ENCODE data around the gene AP1S1. TPM values are rescaled to one million over a fixed set of nuclear protein-coding genes. Genes with fewer than 3 reads are reported as not detected.
A peak's percentile ranks its signal among the peaks of the same experiment; 100 is the strongest.
"Not testable (repeated sequence)": the region's sequence is repeated elsewhere in the genome, so short reads cannot be mapped to it uniquely, and the experiment has no call there.

Gene AP1S1
- total and polyA plus RNA-seq, 4 donors, result 42.7 to 74.7 (median 60.9) TPM

DNA sequence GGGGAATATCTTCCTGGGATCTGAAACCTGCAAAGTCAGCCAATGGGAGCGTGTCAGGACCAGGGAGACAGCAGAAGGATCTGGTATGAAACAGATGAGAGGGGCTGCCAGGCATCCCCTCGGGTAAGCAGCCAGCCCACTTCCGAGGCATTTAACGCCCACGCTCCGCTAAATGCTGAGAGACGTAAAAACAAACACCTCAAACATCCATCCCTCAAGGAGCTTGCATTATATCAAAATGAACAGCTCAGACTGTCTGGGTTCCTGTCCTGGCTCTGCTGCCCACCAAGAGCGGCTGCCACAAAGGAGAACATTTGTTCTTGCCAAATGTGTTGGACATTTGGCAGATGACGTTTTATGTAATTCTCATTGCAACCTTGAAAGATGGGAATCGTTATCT is 34.4 kb upstream of the AP1S1 start:
- no peak overlapping the region for H3K9ac ChIP-seq (ENCODE audit: insufficient read depth in 1 of 2, low read length in 2 of 2)
- no peak overlapping the region for H3K4me3 ChIP-seq
- H3K36me3 ChIP-seq (ENCODE audit: control insufficient read depth in 4 of 4, insufficient read depth in 4 of 4, low read length in 4 of 4), result no peaks in the 10 kb centered on the region
- H3K9me3 ChIP-seq (ENCODE audit: control insufficient read depth in 4 of 4, insufficient read depth in 3 of 4, low read length in 3 of 4), result no peaks in the 10 kb centered on the region
- no peak for DNase-seq
- ATAC-seq (ENCODE audit: insufficient read depth, low FRiP score), result no peak
- 55 to 60% methylated on average over 10 of the region's 10 CpGs for WGBS, 2 donors
- no peaks in the 10 kb centered on the region for H3K27me3 ChIP-seq (ENCODE audit: control insufficient read depth in 3 of 3, insufficient read depth in 3 of 3, low read length in 2 of 3)
- H3K27ac ChIP-seq (ENCODE audit: low read depth in 1 of 2, low read length in 1 of 2), result no peak overlapping the region
- TF ChIP-seq, protein P1, sequence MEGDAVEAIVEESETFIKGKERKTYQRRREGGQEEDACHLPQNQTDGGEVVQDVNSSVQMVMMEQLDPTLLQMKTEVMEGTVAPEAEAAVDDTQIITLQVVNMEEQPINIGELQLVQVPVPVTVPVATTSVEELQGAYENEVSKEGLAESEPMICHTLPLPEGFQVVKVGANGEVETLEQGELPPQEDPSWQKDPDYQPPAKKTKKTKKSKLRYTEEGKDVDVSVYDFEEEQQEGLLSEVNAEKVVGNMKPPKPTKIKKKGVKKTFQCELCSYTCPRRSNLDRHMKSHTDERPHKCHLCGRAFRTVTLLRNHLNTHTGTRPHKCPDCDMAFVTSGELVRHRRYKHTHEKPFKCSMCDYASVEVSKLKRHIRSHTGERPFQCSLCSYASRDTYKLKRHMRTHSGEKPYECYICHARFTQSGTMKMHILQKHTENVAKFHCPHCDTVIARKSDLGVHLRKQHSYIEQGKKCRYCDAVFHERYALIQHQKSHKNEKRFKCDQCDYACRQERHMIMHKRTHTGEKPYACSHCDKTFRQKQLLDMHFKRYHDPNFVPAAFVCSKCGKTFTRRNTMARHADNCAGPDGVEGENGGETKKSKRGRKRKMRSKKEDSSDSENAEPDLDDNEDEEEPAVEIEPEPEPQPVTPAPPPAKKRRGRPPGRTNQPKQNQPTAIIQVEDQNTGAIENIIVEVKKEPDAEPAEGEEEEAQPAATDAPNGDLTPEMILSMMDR (IDR thresholded peaks at IDR 0.05; ENCODE audit: control extremely low read depth, extremely low read depth), result no peak
- peaks cover 2 to 18% (median 4%) of the 10 kb centered on the region in 5 donors for H3K4me1 ChIP-seq (ENCODE audit: control insufficient read depth in 5 of 5, insufficient read depth in 5 of 5, low read length in 5 of 5)

DNA sequence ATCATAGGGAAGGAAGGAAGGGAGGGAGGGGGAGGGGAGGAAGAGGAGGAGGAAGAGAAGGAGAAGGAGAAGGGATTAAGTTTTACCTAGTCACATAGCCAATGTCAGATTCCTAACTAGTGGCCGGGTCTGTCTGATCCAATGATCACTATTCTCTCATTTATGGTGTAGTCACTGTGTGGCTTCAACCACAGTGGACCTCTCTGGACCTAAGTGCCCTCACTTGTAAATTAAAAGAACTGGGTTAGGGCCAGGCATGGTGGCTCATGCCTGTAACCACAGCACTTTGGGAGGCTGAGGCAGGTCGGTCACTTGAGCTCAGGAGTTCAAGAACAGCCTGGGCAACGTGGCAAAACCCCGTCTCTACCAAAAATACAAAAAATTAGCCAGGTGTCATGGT is 34.0 kb upstream of the AP1S1 start:
- Histone ChIP-seq H3K4me1 (ENCODE audit: control insufficient read depth in 5 of 5, insufficient read depth in 5 of 5, low read length in 5 of 5) (peaks cover 2 to 20% (median 4%) of the 10 kb centered on the region in 5 donors), H3K9me3 (ENCODE audit: control insufficient read depth in 4 of 4, insufficient read depth in 3 of 4, low read length in 3 of 4) (no peaks in the 10 kb centered on the region), H3K9ac (ENCODE audit: insufficient read depth in 1 of 2, low read length in 2 of 2) (no peak overlapping the region), H3K27me3 (ENCODE audit: control insufficient read depth in 3 of 3, insufficient read depth in 3 of 3, low read length in 2 of 3) (no peaks in the 10 kb centered on the region), H3K36me3 (ENCODE audit: control insufficient read depth in 4 of 4, insufficient read depth in 4 of 4, low read length in 4 of 4) (no peaks in the 10 kb centered on the region), H3K27ac (ENCODE audit: low read depth in 1 of 2, low read length in 1 of 2) (no peak overlapping the region), H3K4me3 (no peak overlapping the region)
- 84 to 86% methylated on average over 4 of the region's 4 CpGs for WGBS, 2 donors
- TF ChIP-seq, protein P1 (IDR thresholded peaks at IDR 0.05; ENCODE audit: control extremely low read depth, extremely low read depth), result no peak
- ATAC-seq (ENCODE audit: insufficient read depth, low FRiP score), result no peak
- DNase-seq, result no peak

DNA sequence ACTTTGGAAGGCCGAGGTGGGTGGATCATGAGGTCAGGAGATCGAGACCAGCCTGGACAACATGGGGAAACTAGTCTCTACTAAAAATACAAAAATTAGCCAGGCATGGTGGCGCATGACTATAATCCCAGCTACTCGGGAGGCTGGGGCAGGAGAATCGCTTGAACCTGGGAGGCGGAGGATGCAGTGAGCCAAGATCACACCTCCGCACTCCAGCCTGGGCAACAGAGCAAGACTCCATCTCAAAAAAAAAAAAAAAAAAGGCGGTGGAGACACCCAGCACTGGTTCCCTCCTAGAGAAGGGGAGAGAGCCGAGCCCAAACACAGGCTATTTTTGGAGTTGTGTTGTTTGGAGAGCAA is 32.7 kb upstream of the AP1S1 start:
- not testable (repeated sequence) for H3K9ac ChIP-seq (ENCODE audit: insufficient read depth in 1 of 2, low read length in 2 of 2); H3K27me3 ChIP-seq (ENCODE audit: control insufficient read depth in 3 of 3, insufficient read depth in 3 of 3, low read length in 2 of 3); H3K4me3 ChIP-seq; H3K36me3 ChIP-seq (ENCODE audit: control insufficient read depth in 4 of 4, insufficient read depth in 4 of 4, low read length in 4 of 4); ATAC-seq (ENCODE audit: insufficient read depth, low FRiP score); DNase-seq; H3K9me3 ChIP-seq (ENCODE audit: control insufficient read depth in 4 of 4, insufficient read depth in 3 of 4, low read length in 3 of 4)
- Histone ChIP-seq H3K4me1 (ENCODE audit: control insufficient read depth in 5 of 5, insufficient read depth in 5 of 5, low read length in 5 of 5) (peaks cover 4 to 31% (median 10%) of the 10 kb centered on the region in 5 donors), H3K27ac (ENCODE audit: low read depth in 1 of 2, low read length in 1 of 2) (peak overlapping the region; percentile 76 to 92)
- 67 to 81% methylated on average over 8 to 9 of the region's 9 CpGs for WGBS, 2 donors

DNA sequence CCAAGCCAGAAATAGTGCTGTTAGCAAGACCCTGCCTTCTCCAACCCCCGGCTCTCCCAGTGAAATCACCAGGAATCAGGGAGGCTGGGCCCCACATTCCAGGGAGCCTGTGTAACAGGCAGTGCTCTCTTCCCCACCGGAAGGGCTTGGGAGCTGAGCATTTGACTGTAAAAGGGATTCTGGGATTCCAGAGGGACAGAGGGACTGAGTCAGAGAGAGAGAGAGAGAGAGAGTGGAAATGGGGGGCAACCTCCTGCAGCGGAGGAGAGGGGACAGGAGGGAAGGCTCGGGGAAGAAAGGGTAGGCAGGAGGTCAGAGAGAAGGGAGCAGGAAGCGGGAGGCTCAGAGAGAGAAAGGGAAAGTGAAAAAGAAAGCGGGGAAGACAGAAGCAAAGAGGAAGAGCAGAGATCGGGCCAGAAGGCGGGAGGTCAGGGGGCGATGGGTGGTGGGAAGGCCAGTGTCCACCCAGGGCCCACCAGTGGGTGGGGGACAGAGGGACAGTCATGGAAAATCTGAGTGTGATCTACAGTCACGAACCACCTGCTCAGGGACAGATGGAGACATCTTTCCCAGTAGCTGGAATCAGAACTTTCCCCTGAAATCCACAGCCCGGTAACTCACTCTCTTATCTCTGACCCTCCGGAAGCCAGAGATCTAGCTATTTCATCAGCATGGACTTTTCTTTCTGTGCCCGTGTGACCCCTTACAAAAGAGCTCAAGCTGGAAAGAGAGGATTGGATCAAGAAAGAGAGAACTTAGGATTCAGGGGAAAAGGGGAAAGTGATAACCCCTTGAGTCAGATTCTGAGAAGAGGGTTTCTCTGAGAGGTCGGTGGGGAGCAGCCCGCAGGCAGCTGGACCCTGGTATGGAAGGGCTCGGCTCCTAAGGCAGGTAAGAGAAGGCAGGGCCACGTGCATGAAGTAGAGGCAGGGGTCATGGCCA is 32.0 kb upstream of the AP1S1 start:
- Histone ChIP-seq H3K9me3 (ENCODE audit: control insufficient read depth in 4 of 4, insufficient read depth in 3 of 4, low read length in 3 of 4) (no peaks in the 10 kb centered on the region), H3K4me3 (no peak overlapping the region), H3K36me3 (ENCODE audit: control insufficient read depth in 4 of 4, insufficient read depth in 4 of 4, low read length in 4 of 4) (no peaks in the 10 kb centered on the region), H3K9ac (ENCODE audit: insufficient read depth in 1 of 2, low read length in 2 of 2) (peak overlapping the region in 1 of 2 donors; percentile 39), H3K27ac (ENCODE audit: low read depth in 1 of 2, low read length in 1 of 2) (peak overlapping the region; percentile 76 to 92), H3K4me1 (ENCODE audit: control insufficient read depth in 5 of 5, insufficient read depth in 5 of 5, low read length in 5 of 5) (peaks cover 9 to 33% (median 14%) of the 10 kb centered on the region in 5 donors), H3K27me3 (ENCODE audit: control insufficient read depth in 3 of 3, insufficient read depth in 3 of 3, low read length in 2 of 3) (no peaks in the 10 kb centered on the region)
- 27 to 29% methylated on average over 17 of the region's 17 CpGs for WGBS, 2 donors
- ATAC-seq (ENCODE audit: insufficient read depth, low FRiP score) (peak; percentile 75), DNase-seq (peak; percentile 86 to 92 (median 88))
- TF ChIP-seq, protein P1 (IDR thresholded peaks at IDR 0.05; ENCODE audit: control extremely low read depth, extremely low read depth), result no peak

All from lung (tissue), 12 donors.